HepG2 (cell line): ENCODE measurements around the gene SNX6. TPM values are rescaled to one million over a fixed set of nuclear protein-coding genes. Genes with fewer than 3 reads are reported as not detected.

Source experiments
- ATAC-seq: fragments of 200-7000 bp; cut with Tn5 transposase; 3 replicates; pipeline ENCODE4 v1.9.1; 2020; ENCODE audit warnings: mild to moderate bottlenecking, moderate library complexity
- BruUV-seq: library from RNA; stranded (reverse); fragments of 400-500 nt; replicated peaks from 2 replicates; lab custom pipeline; 2021; lab: Mats Ljungman, UMichigan
- CTCF ChIA-PET: fragments of 300-600 bp; formaldehyde crosslinking; extraction: SDS; loops from one replicate; lab custom pipeline; 2021; ENCODE audit warnings: low total read pairs, inconsistent platforms, low intra/inter-chr PET ratio; lab: Yijun Ruan, JAX
- POLR2A ChIA-PET: fragments of 350-600 bp; sonication (Branson Sonifier 250); formaldehyde crosslinking; loops from one replicate; lab custom pipeline; 2020; ENCODE audit warnings: antibody characterized with exemption, inconsistent platforms; lab: Yijun Ruan, JAX
- DNase-seq: peaks from one replicate; pipeline ENCODE4 v3.0.0-alpha.2; 2015; ENCODE audit warnings: low spot score
- FAIRE-seq: peaks from 3 replicates; lab custom pipeline; 2011; peaks lifted over from hg19 to GRCh38; lab: Jason Lieb, UNC
- H2AFZ ChIP-seq: one replicate; pipeline ENCODE4 v1.6.1; 2011; ENCODE audit warnings: low read length, inconsistent platforms
- H3K27ac ChIP-seq: fragments of 300-600 bp; 3 replicates; pipeline ENCODE4 v1.8.0; 2011; ENCODE audit warnings: mixed run types, mild to moderate bottlenecking, mixed read lengths, low read length, inconsistent platforms; ENCODE audit not compliant: insufficient read depth; ENCODE audit errors: extremely low read length
- H3K27me3 ChIP-seq, 2 experiments: fragments of 200-600 bp in 1 of 2; 2 replicates in 1 of 2; 3 replicates in 1 of 2; pipeline versions ENCODE4 v1.6.0 to v1.8.0; 2011; ENCODE audit warnings: low read length in 2 of 2, mild to moderate bottlenecking in 2 of 2, moderate library complexity in 2 of 2, inconsistent platforms in 1 of 2; ENCODE audit not compliant: insufficient read depth in 2 of 2, control insufficient read depth in 1 of 2
- H3K36me3 ChIP-seq, 2 experiments: fragments of 200-600 bp in 1 of 2; replicated peaks in 1 of 2; 2 replicates in 1 of 2; 3 replicates in 1 of 2; pipeline versions ENCODE4 v1.5.1 to v1.8.0; 2011; ENCODE audit warnings: low read length in 2 of 2, inconsistent platforms in 1 of 2; ENCODE audit not compliant: insufficient read depth in 2 of 2, control insufficient read depth in 1 of 2
- H3K4me1 ChIP-seq: 2 replicates; pipeline ENCODE4 v1.5.1; 2012; ENCODE audit warnings: low read length, inconsistent platforms; ENCODE audit not compliant: insufficient read depth
- H3K4me2 ChIP-seq: 2 replicates; pipeline ENCODE4 v1.6.0; 2011; ENCODE audit warnings: low read depth, low read length, inconsistent platforms
- H3K4me3 ChIP-seq, 3 experiments: fragments of 200-600 bp in 1 of 3; sonication (generic), shearing (Covaris generic) in 1 of 3; replicated peaks in 1 of 3; 2 replicates each; pipeline ENCODE4 v1.5.1; 2011 to 2016; ENCODE audit warnings: low read length in 3 of 3, inconsistent platforms in 2 of 3, low read depth in 2 of 3, mild to moderate bottlenecking in 2 of 3, control low read depth in 1 of 3, mixed read lengths in 1 of 3; ENCODE audit not compliant: insufficient read depth in 1 of 3
- H3K79me2 ChIP-seq: one replicate; pipeline ENCODE4 v1.6.1; 2011; ENCODE audit warnings: low read length, inconsistent platforms; ENCODE audit not compliant: insufficient read depth
- H3K9ac ChIP-seq: 2 replicates; pipeline ENCODE4 v1.6.0; 2011; ENCODE audit warnings: mild to moderate bottlenecking, low read depth, low read length, inconsistent platforms; ENCODE audit not compliant: insufficient read depth
- H3K9me3 ChIP-seq: 2 replicates; pipeline ENCODE4 v1.5.1; 2012; ENCODE audit warnings: mild to moderate bottlenecking, low read length
- H4K20me1 ChIP-seq: 2 replicates; pipeline ENCODE4 v1.6.0; 2011; ENCODE audit warnings: inconsistent platforms, mild to moderate bottlenecking, low read length, moderate library complexity; ENCODE audit not compliant: insufficient read depth
- JUN ChIP-seq: sonication (generic); formaldehyde crosslinking; IDR thresholded peaks from 2 replicates; pipeline ENCODE4 v1.4.0; 2020; ENCODE audit warnings: mild to moderate bottlenecking, missing genetic modification reagents
- MNT ChIP-seq: fragments of 450-650 bp; IDR thresholded peaks from 2 replicates; pipeline ENCODE4 v1.6.1; 2016
- MYNN ChIP-seq: sonication (generic); formaldehyde crosslinking; IDR thresholded peaks from 2 replicates; pipeline ENCODE4 v1.4.0; 2020; ENCODE audit warnings: mild to moderate bottlenecking, low read depth, missing genetic modification reagents
- PCBP2 ChIP-seq: fragments of 200-400 bp; formaldehyde crosslinking; optimal IDR thresholded peaks from 2 replicates; pipeline ENCODE3; 2018; ENCODE audit warnings: low read length, low read depth; ENCODE audit not compliant: poor library complexity, severe bottlenecking
- PHF20 ChIP-seq: sonication (generic); formaldehyde crosslinking; IDR thresholded peaks from 2 replicates; pipeline ENCODE4 v1.5.0; 2020; ENCODE audit warnings: mild to moderate bottlenecking, missing genetic modification reagents
- XRCC5 ChIP-seq: fragments of 200-400 bp; formaldehyde crosslinking; optimal IDR thresholded peaks from 2 replicates; pipeline ENCODE3; 2017; ENCODE audit warnings: mild to moderate bottlenecking, low read length
- ZNF318 ChIP-seq: sonication (generic); formaldehyde crosslinking; IDR thresholded peaks from 2 replicates; pipeline ENCODE4 v1.4.0; 2020; ENCODE audit warnings: mild to moderate bottlenecking, missing genetic modification reagents
- ZNF329 ChIP-seq: sonication (generic); formaldehyde crosslinking; IDR thresholded peaks from 2 replicates; pipeline ENCODE4 v1.9.0; 2021; ENCODE audit warnings: low read depth, mild to moderate bottlenecking, missing genetic modification reagents
- ZNF567 ChIP-seq: sonication (generic); formaldehyde crosslinking; IDR thresholded peaks from 2 replicates; pipeline ENCODE4 v1.8.1; 2023; ENCODE audit warnings: mild to moderate bottlenecking, missing genetic modification reagents, borderline replicate concordance
- WGBS: methylation state at CpG from one replicate; pipeline ENCODE4 v1.1.6; 2017; ENCODE audit warnings: low lambda C conversion rate; 5-methylcytosine and 5-hydroxymethylcytosine counted together
- in situ Hi-C: cut with HindIII; loops from 2 replicates; pipeline ENCODE4 v1.10.0; 2017; ENCODE audit warnings: low pct_unique_long_range_greater_than_20kb; ENCODE audit not compliant: extremely low pct_ligation_motif_present
- intact Hi-C: fragments of 100-400 bp; cut with micrococcal nuclease; formaldehyde crosslinking; loops from one replicate; pipeline ENCODE4 v1.10.0; 2022; ENCODE audit not compliant: unreplicated experiment
- polyA plus RNA-seq, 8 experiments: library from polyadenylated mRNA; depleted of rRNA in 3 of 8; stranded (reverse) in 7 of 8; unstranded in 1 of 8; fragments of >200 nt; fragmentation: Illumina TruSeq in 4 of 8; extraction: Trizol in 4 of 8; gene quantifications; 2 replicates each; pipeline versions ENCODE4 v1.2.1 to v1.2.3, GENCODE V29; 2011 to 2016; ENCODE audit warnings: low read depth in 4 of 8, missing spikeins in 1 of 8, mixed read lengths in 1 of 8; ENCODE audit not compliant: insufficient read depth in 1 of 8
- total RNA-seq, 5 experiments: library from RNA; depleted of rRNA; stranded (reverse); fragments of >200 nt; fragmentation: Illumina TruSeq; extraction: Trizol; gene quantifications; 2 replicates each; pipeline ENCODE4 v1.2.3, GENCODE V29; 2016; ENCODE audit warnings: low read depth in 1 of 5

SNX6 gene
- total and polyA plus RNA-seq, 2 of the 13 experiments (the other 11 are each of a cell fraction or from before 2014, with no cell fraction given) = 92.3 to 169 TPM

GRCh38 chr14:34678735-34679134 is 48.8 kb upstream of the SNX6 start:
- Histone ChIP-seq H3K4me3 (no peak overlapping the region), H3K27ac (no peak overlapping the region), H3K9me3 (no peaks in the 10 kb centered on the region), H3K27me3 (peaks cover 0 to 2% of the 10 kb centered on the region in 2 experiments; a peak in 3 of 5 replicates), H4K20me1 (no peaks in the 10 kb centered on the region), H2AFZ (peak overlapping the region; percentile 16), H3K4me2 (no peak overlapping the region), H3K4me1 (peaks cover 38% of the 10 kb centered on the region), H3K79me2 (no peaks in the 10 kb centered on the region), H3K36me3 (no peaks in the 10 kb centered on the region), H3K9ac (no peak overlapping the region)
- DNase-seq = no peak
- ChIA-PET POLR2A (no interaction called here), CTCF (no interaction called here)
- no peak for FAIRE-seq
- in situ Hi-C loops = no loop called here
- ATAC-seq = no peak
- intact Hi-C loops = loop anchor here (10.0 kb wide), 2 partner anchors 236 to 446 kb away; partner anchors contain the start of genes PPP2R3C and PRORP
- TF ChIP-seq JUN (CRISPR knock-in tag) (no peak), MNT (peak; percentile 92)
- BruUV-seq = no TSS peak
- 74% methylated on average over 8 of the region's 8 CpGs for WGBS

- no peak for FAIRE-seq
- no peak overlapping the region for H3K27ac ChIP-seq
- TF ChIP-seq MYNN (no peak), ZNF567 (no peak), PHF20 (CRISPR knock-in tag) (no peak), ZNF329 (CRISPR knock-in tag) (no peak), PCBP2 (no peak), XRCC5 (no peak), ZNF318 (CRISPR knock-in tag) (no peak)
These were observed 48.4 kb upstream of the SNX6 start for GRCh38 chr14:34678306-34678705.

More at GRCh38 chr14:34678306-34678705, 48.4 kb upstream of the SNX6 start:
- no peaks in the 10 kb centered on the region for H3K9me3 ChIP-seq
- H3K36me3 ChIP-seq = no peaks in the 10 kb centered on the region
- peak overlapping the region; percentile 16 for H2AFZ ChIP-seq
- H3K9ac ChIP-seq = no peak overlapping the region
- H4K20me1 ChIP-seq = no peaks in the 10 kb centered on the region
- CTCF ChIA-PET = no interaction called here
- WGBS = 50% methylated on average over 7 of the region's 7 CpGs
- H3K79me2 ChIP-seq = no peaks in the 10 kb centered on the region
- peaks cover 0 to 2% of the 10 kb centered on the region in 2 experiments; a peak in 3 of 5 replicates for H3K27me3 ChIP-seq
- H3K4me2 ChIP-seq = no peak overlapping the region
- ATAC-seq = no peak
- DNase-seq = no peak
- POLR2A ChIA-PET = no interaction called here
- BruUV-seq = no TSS peak
- peaks cover 35% of the 10 kb centered on the region for H3K4me1 ChIP-seq
- no peak overlapping the region for H3K4me3 ChIP-seq
- intact Hi-C loops (loop anchor here (10.0 kb wide), 2 partner anchors 236 to 446 kb away; partner anchors contain the start of genes PPP2R3C and PRORP), in situ Hi-C loops (no loop called here)
